HepG2 (cell line): ENCODE results near the gene SPTBN2. TPM values are rescaled to one million over a fixed set of nuclear protein-coding genes. Genes with fewer than 3 reads are reported as not detected.

Experiments used
- ATAC-seq: fragments of 200-7000 bp; cut with Tn5 transposase; 3 replicates; pipeline ENCODE4 v1.9.1; 2020; ENCODE audit warnings: mild to moderate bottlenecking, moderate library complexity
- BruUV-seq: library from RNA; stranded (reverse); fragments of 400-500 nt; replicated peaks from 2 replicates; lab custom pipeline; 2021; lab: Mats Ljungman, UMichigan
- CTCF ChIA-PET: fragments of 300-600 bp; formaldehyde crosslinking; extraction: SDS; loops from one replicate; lab custom pipeline; 2021; ENCODE audit warnings: low total read pairs, inconsistent platforms, low intra/inter-chr PET ratio; lab: Yijun Ruan, JAX
- POLR2A ChIA-PET: fragments of 350-600 bp; sonication (Branson Sonifier 250); formaldehyde crosslinking; loops from one replicate; lab custom pipeline; 2020; ENCODE audit warnings: antibody characterized with exemption, inconsistent platforms; lab: Yijun Ruan, JAX
- DNase-seq: peaks from one replicate; pipeline ENCODE4 v3.0.0-alpha.2; 2015; ENCODE audit warnings: low spot score
- FAIRE-seq: peaks from 3 replicates; lab custom pipeline; 2011; peaks lifted over from hg19 to GRCh38; lab: Jason Lieb, UNC
- H2AFZ ChIP-seq: one replicate; pipeline ENCODE4 v1.6.1; 2011; ENCODE audit warnings: low read length, inconsistent platforms
- H3K27ac ChIP-seq: fragments of 300-600 bp; 3 replicates; pipeline ENCODE4 v1.8.0; 2011; ENCODE audit warnings: mixed run types, mild to moderate bottlenecking, mixed read lengths, low read length, inconsistent platforms; ENCODE audit not compliant: insufficient read depth; ENCODE audit errors: extremely low read length
- H3K27me3 ChIP-seq, 2 experiments: fragments of 200-600 bp in 1 of 2; 2 replicates in 1 of 2; 3 replicates in 1 of 2; pipeline versions ENCODE4 v1.6.0 to v1.8.0; 2011; ENCODE audit warnings: low read length in 2 of 2, mild to moderate bottlenecking in 2 of 2, moderate library complexity in 2 of 2, inconsistent platforms in 1 of 2; ENCODE audit not compliant: insufficient read depth in 2 of 2, control insufficient read depth in 1 of 2
- H3K36me3 ChIP-seq, 2 experiments: fragments of 200-600 bp in 1 of 2; replicated peaks in 1 of 2; 2 replicates in 1 of 2; 3 replicates in 1 of 2; pipeline versions ENCODE4 v1.5.1 to v1.8.0; 2011; ENCODE audit warnings: low read length in 2 of 2, inconsistent platforms in 1 of 2; ENCODE audit not compliant: insufficient read depth in 2 of 2, control insufficient read depth in 1 of 2
- H3K4me1 ChIP-seq: 2 replicates; pipeline ENCODE4 v1.5.1; 2012; ENCODE audit warnings: low read length, inconsistent platforms; ENCODE audit not compliant: insufficient read depth
- H3K4me2 ChIP-seq: 2 replicates; pipeline ENCODE4 v1.6.0; 2011; ENCODE audit warnings: low read depth, low read length, inconsistent platforms
- H3K4me3 ChIP-seq, 3 experiments: fragments of 200-600 bp in 1 of 3; sonication (generic), shearing (Covaris generic) in 1 of 3; replicated peaks in 1 of 3; 2 replicates each; pipeline ENCODE4 v1.5.1; 2011 to 2016; ENCODE audit warnings: low read length in 3 of 3, inconsistent platforms in 2 of 3, low read depth in 2 of 3, mild to moderate bottlenecking in 2 of 3, control low read depth in 1 of 3, mixed read lengths in 1 of 3; ENCODE audit not compliant: insufficient read depth in 1 of 3
- H3K79me2 ChIP-seq: one replicate; pipeline ENCODE4 v1.6.1; 2011; ENCODE audit warnings: low read length, inconsistent platforms; ENCODE audit not compliant: insufficient read depth
- H3K9ac ChIP-seq: 2 replicates; pipeline ENCODE4 v1.6.0; 2011; ENCODE audit warnings: mild to moderate bottlenecking, low read depth, low read length, inconsistent platforms; ENCODE audit not compliant: insufficient read depth
- H3K9me3 ChIP-seq: 2 replicates; pipeline ENCODE4 v1.5.1; 2012; ENCODE audit warnings: mild to moderate bottlenecking, low read length
- H4K20me1 ChIP-seq: 2 replicates; pipeline ENCODE4 v1.6.0; 2011; ENCODE audit warnings: inconsistent platforms, mild to moderate bottlenecking, low read length, moderate library complexity; ENCODE audit not compliant: insufficient read depth
- HDAC1 ChIP-seq: sonication (generic); formaldehyde crosslinking; IDR thresholded peaks from 2 replicates; pipeline ENCODE4 v1.5.1; 2020; ENCODE audit warnings: mild to moderate bottlenecking, missing genetic modification reagents
- HMGXB4 ChIP-seq, 2 experiments: sonication (generic) in 1 of 2; formaldehyde crosslinking in 1 of 2; IDR thresholded peaks; 2 replicates each; pipeline versions ENCODE4 v1.4.0 to v1.6.1; 2018 to 2020; ENCODE audit warnings: missing genetic modification reagents in 2 of 2, borderline replicate concordance in 1 of 2, low read depth in 1 of 2, mild to moderate bottlenecking in 1 of 2, missing biosample characterization in 1 of 2
- IRF2 ChIP-seq: IDR thresholded peaks from 2 replicates; pipeline ENCODE4 v1.6.1; 2018; ENCODE audit warnings: missing genetic modification reagents, missing compliant biosample characterization
- JUNB ChIP-seq: sonication (generic); formaldehyde crosslinking; IDR thresholded peaks from 2 replicates; pipeline ENCODE4 v1.8.0; 2022; ENCODE audit warnings: missing genetic modification reagents, mild to moderate bottlenecking, borderline replicate concordance
- NPAS2 ChIP-seq: sonication (generic); formaldehyde crosslinking; IDR thresholded peaks from 2 replicates; pipeline ENCODE4 v1.8.0; 2022; ENCODE audit warnings: mild to moderate bottlenecking, missing genetic modification reagents, borderline replicate concordance
- PATZ1 ChIP-seq: sonication (generic); formaldehyde crosslinking; IDR thresholded peaks from 2 replicates; pipeline ENCODE4 v1.4.0; 2020; ENCODE audit warnings: missing genetic modification reagents
- PAWR ChIP-seq: sonication (generic); formaldehyde crosslinking; IDR thresholded peaks from 2 replicates; pipeline ENCODE4 v1.4.0; 2020; ENCODE audit warnings: missing genetic modification reagents, mild to moderate bottlenecking, borderline replicate concordance
- PAXIP1 ChIP-seq: sonication (generic); formaldehyde crosslinking; conservative IDR thresholded peaks from 2 replicates; pipeline ENCODE4 v1.4.0; 2020; ENCODE audit warnings: mild to moderate bottlenecking, missing genetic modification reagents, moderate library complexity
- PHF20 ChIP-seq: sonication (generic); formaldehyde crosslinking; IDR thresholded peaks from 2 replicates; pipeline ENCODE4 v1.5.0; 2020; ENCODE audit warnings: mild to moderate bottlenecking, missing genetic modification reagents
- USF2 ChIP-seq, 2 experiments: sonication (generic) in 1 of 2; formaldehyde crosslinking in 1 of 2; IDR thresholded peaks; 2 replicates each; pipeline versions ENCODE4 v1.5.1 to v1.6.1; 2011 to 2020; ENCODE audit warnings: borderline replicate concordance in 1 of 2, low read depth in 1 of 2, low read length in 1 of 2, mild to moderate bottlenecking in 1 of 2, missing genetic modification reagents in 1 of 2, moderate library complexity in 1 of 2
- ZMYM4 ChIP-seq: sonication (generic); formaldehyde crosslinking; IDR thresholded peaks from 2 replicates; pipeline ENCODE4 v1.8.1; 2023; ENCODE audit warnings: mild to moderate bottlenecking, missing genetic modification reagents
- WGBS: methylation state at CpG from one replicate; pipeline ENCODE4 v1.1.6; 2017; ENCODE audit warnings: low lambda C conversion rate; 5-methylcytosine and 5-hydroxymethylcytosine counted together
- in situ Hi-C: cut with HindIII; loops from 2 replicates; pipeline ENCODE4 v1.10.0; 2017; ENCODE audit warnings: low pct_unique_long_range_greater_than_20kb; ENCODE audit not compliant: extremely low pct_ligation_motif_present
- intact Hi-C: fragments of 100-400 bp; cut with micrococcal nuclease; formaldehyde crosslinking; loops from one replicate; pipeline ENCODE4 v1.10.0; 2022; ENCODE audit not compliant: unreplicated experiment
- polyA plus RNA-seq, 8 experiments: library from polyadenylated mRNA; depleted of rRNA in 3 of 8; stranded (reverse) in 7 of 8; unstranded in 1 of 8; fragments of >200 nt; fragmentation: Illumina TruSeq in 4 of 8; extraction: Trizol in 4 of 8; gene quantifications; 2 replicates each; pipeline versions ENCODE4 v1.2.1 to v1.2.3, GENCODE V29; 2011 to 2016; ENCODE audit warnings: low read depth in 4 of 8, missing spikeins in 1 of 8, mixed read lengths in 1 of 8; ENCODE audit not compliant: insufficient read depth in 1 of 8
- total RNA-seq, 5 experiments: library from RNA; depleted of rRNA; stranded (reverse); fragments of >200 nt; fragmentation: Illumina TruSeq; extraction: Trizol; gene quantifications; 2 replicates each; pipeline ENCODE4 v1.2.3, GENCODE V29; 2016; ENCODE audit warnings: low read depth in 1 of 5

The SPTBN2 gene
- total and polyA plus RNA-seq, 2 of the 13 experiments (the other 11 are each of a cell fraction or from before 2014, with no cell fraction given), result 0.65 to 4.0 TPM

GRCh38 chr11:66720223-66720898, 8.7 kb downstream of the SPTBN2 start:
- H3K27ac ChIP-seq, result no peak overlapping the region
- BruUV-seq, result no TSS peak
- no peaks in the 10 kb centered on the region for H3K9me3 ChIP-seq
- ATAC-seq (peak; percentile 66), DNase-seq (peak; percentile 83), FAIRE-seq (no peak)
- H4K20me1 ChIP-seq, result no peaks in the 10 kb centered on the region
- CTCF ChIA-PET, result no interaction called here
- 36% methylated on average over 14 of the region's 15 CpGs for WGBS
- peak overlapping the region; percentile 66 for H3K4me2 ChIP-seq
- H3K4me3 ChIP-seq, result peak overlapping the region in 1 of 3 experiments; percentile 53; a peak in 1 of 6 replicates
- H3K79me2 ChIP-seq, result no peaks in the 10 kb centered on the region
- H2AFZ ChIP-seq, result no peak overlapping the region
- in situ Hi-C loops (no loop called here), intact Hi-C loops (no loop called here)
- no peaks in the 10 kb centered on the region for H3K36me3 ChIP-seq
- H3K4me1 ChIP-seq, result peaks cover 58% of the 10 kb centered on the region
- H3K9ac ChIP-seq, result no peak overlapping the region
- POLR2A ChIA-PET, result interaction anchor here (1.0 kb wide), 1 partner anchor 431 kb away, joined by 3 read pairs; the partner anchor contains the start of gene YIF1A
- H3K27me3 ChIP-seq, result peaks cover 0 to 10% of the 10 kb centered on the region in 2 experiments; a peak in 2 of 5 replicates
- 0 out of 2 replicates have a peak, but pooled peaks have one; percentile 33 for TF ChIP-seq IRF2 (CRISPR knock-in tag)
- TF ChIP-seq HDAC1 (CRISPR knock-in tag), result 0 out of 2 replicates have a peak, but pooled peaks have one; percentile 23
- TF ChIP-seq HMGXB4 (CRISPR knock-in tag; IDR thresholded peaks at IDR 0.05; ENCODE audit: borderline replicate concordance in 1 of 2, low read depth in 1 of 2), result 0 out of 4 replicates have a peak, but pooled peaks of 1 of the 2 experiments have one; percentile 26
- TF ChIP-seq JUNB (CRISPR knock-in tag), result no peak
- peak; percentile 39 for TF ChIP-seq PAXIP1 (CRISPR knock-in tag)
- no peak for TF ChIP-seq ZMYM4 (CRISPR knock-in tag)
- peak; percentile 49; the same call in 1 of the 2 replicates for TF ChIP-seq PHF20 (CRISPR knock-in tag)
- no peak for TF ChIP-seq NPAS2 (CRISPR knock-in tag)
- TF ChIP-seq PAWR, result no peak
- 0 out of 2 replicates have a peak, but pooled peaks have one; percentile 6 for TF ChIP-seq USF2 (IDR thresholded peaks at IDR 0.05; ENCODE audit: low read depth, low read length)
- TF ChIP-seq USF2 (CRISPR knock-in tag; IDR thresholded peaks at IDR 0.05; ENCODE audit: borderline replicate concordance), result no peak
- TF ChIP-seq PATZ1 (CRISPR knock-in tag), result peak; percentile 39; the same call in 1 of the 2 replicates
